ENCODE data around the gene PPP2CA.

The PPP2CA gene

GRCh38 chr5:134247428-134248224, 21.8 kb upstream of the PPP2CA start:
- peak; percentile 81 for ATAC-seq
- TF ChIP-seq CSDC2 (CRISPR knock-in tag; IDR thresholded peaks at IDR 0.05) (no peak), POU6F1 (CRISPR knock-in tag; IDR thresholded peaks at IDR 0.05; ENCODE audit: borderline replicate concordance, low read depth) (no peak), OSR1 (CRISPR knock-in tag; IDR thresholded peaks at IDR 0.05) (no peak), GLIS3 (CRISPR knock-in tag; IDR thresholded peaks at IDR 0.05) (no peak), ZFP30 (CRISPR knock-in tag; IDR thresholded peaks at IDR 0.05) (no peak)

GRCh38 chr5:134246771-134247427, 21.0 kb upstream of the PPP2CA start:
- ATAC-seq: peak; percentile 48
- TF ChIP-seq ZNF70 (CRISPR knock-in tag; IDR thresholded peaks at IDR 0.05) (no peak), ISL1 (CRISPR knock-in tag; IDR thresholded peaks at IDR 0.05) (no peak), POU6F1 (CRISPR knock-in tag; IDR thresholded peaks at IDR 0.05; ENCODE audit: borderline replicate concordance, low read depth) (no peak), CREB5 (CRISPR knock-in tag; IDR thresholded peaks at IDR 0.05; ENCODE audit: low read depth) (no peak), ZFP30 (CRISPR knock-in tag; IDR thresholded peaks at IDR 0.05) (no peak), GLIS3 (CRISPR knock-in tag; IDR thresholded peaks at IDR 0.05) (no peak), PATZ1 (CRISPR knock-in tag; IDR thresholded peaks at IDR 0.05; ENCODE audit: borderline replicate concordance) (no peak), CSDC2 (CRISPR knock-in tag; IDR thresholded peaks at IDR 0.05) (no peak), ZC3H10 (CRISPR knock-in tag; IDR thresholded peaks at IDR 0.05) (no peak), OSR1 (CRISPR knock-in tag; IDR thresholded peaks at IDR 0.05) (no peak), ZNF565 (CRISPR knock-in tag; conservative IDR thresholded peaks at IDR 0.05; ENCODE audit: low read depth) (no peak), CSRNP3 (CRISPR knock-in tag; IDR thresholded peaks at IDR 0.05) (no peak), TOX (CRISPR knock-in tag; IDR thresholded peaks at IDR 0.05; ENCODE audit: borderline replicate concordance) (no peak), ESRRG (CRISPR knock-in tag; IDR thresholded peaks at IDR 0.05) (no peak), SNAI2 (CRISPR knock-in tag; IDR thresholded peaks at IDR 0.05) (no peak), TCF4 (CRISPR knock-in tag; IDR thresholded peaks at IDR 0.05; ENCODE audit: borderline replicate concordance) (no peak)

- ATAC-seq: no peak
- TF ChIP-seq ZFP3 (CRISPR knock-in tag; IDR thresholded peaks at IDR 0.05) (no peak), PPARA (CRISPR knock-in tag; IDR thresholded peaks at IDR 0.05; ENCODE audit: borderline replicate concordance) (no peak), CREB5 (CRISPR knock-in tag; IDR thresholded peaks at IDR 0.05; ENCODE audit: low read depth) (no peak), ZNF8 (CRISPR knock-in tag; IDR thresholded peaks at IDR 0.05) (no peak), CSDC2 (CRISPR knock-in tag; IDR thresholded peaks at IDR 0.05) (no peak), ZNF70 (CRISPR knock-in tag; IDR thresholded peaks at IDR 0.05) (no peak), TCF4 (CRISPR knock-in tag; IDR thresholded peaks at IDR 0.05; ENCODE audit: borderline replicate concordance) (no peak), ZFP30 (CRISPR knock-in tag; IDR thresholded peaks at IDR 0.05) (no peak), BACH2 (CRISPR knock-in tag; IDR thresholded peaks at IDR 0.05; ENCODE audit: borderline replicate concordance) (no peak), ZC3H10 (CRISPR knock-in tag; IDR thresholded peaks at IDR 0.05) (no peak), RARB (CRISPR knock-in tag; IDR thresholded peaks at IDR 0.05) (no peak), CSRNP3 (CRISPR knock-in tag; IDR thresholded peaks at IDR 0.05) (no peak), TSHZ2 (CRISPR knock-in tag; IDR thresholded peaks at IDR 0.05) (no peak)
These were observed 19.8 kb upstream of the PPP2CA start for GRCh38 chr5:134245692-134246091.

Measured in SK-N-SH treated with all-trans-retinoic acid at 6 μM for 48 hours (cell line).